ENCODE results near the gene PARP11. TPM values are rescaled to one million over a fixed set of nuclear protein-coding genes. Genes with fewer than 3 reads are reported as not detected.

The PARP11 gene
- total and polyA plus RNA-seq, 2 of the 8 experiments (the other 6 are each of a cell fraction or from before 2014, with no cell fraction given): 4.2 to 13.3 TPM

- TF ChIP-seq CHD7 (IDR thresholded peaks at IDR 0.05; ENCODE audit: insufficient replicate concordance, low read length): no peak
Measured at GRCh38 chr12:3795492-3796133, 77.6 kb downstream of the PARP11 start (continued).
